ENCODE measurements around the gene TMTC3.

DNA sequence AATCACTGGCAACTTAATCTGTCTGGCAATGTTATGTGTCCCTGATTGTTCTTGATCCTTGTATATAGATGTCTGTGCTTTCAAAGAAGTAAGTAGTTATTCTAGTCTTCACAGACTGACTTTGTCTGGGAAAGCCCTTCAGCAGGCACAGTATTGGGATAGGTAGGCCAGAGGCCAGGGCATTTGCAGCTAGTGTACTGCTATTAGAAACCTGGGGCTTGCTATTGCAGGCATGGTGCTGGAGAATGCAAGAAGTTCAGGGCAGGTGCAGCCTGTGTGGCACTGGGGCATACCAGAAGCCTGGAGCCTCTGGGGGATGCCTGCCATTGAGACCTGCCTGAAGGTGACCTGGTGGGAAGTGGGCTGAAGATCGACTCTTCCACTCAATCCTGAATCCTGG, 96.3 kb downstream of the TMTC3 start:
- TF ChIP-seq CTCF (IDR thresholded peaks at IDR 0.05; ENCODE audit: control extremely low read depth in 1 of 3, insufficient read depth in 1 of 3, low read depth in 1 of 3, low read length in 3 of 3) = no peak
- no peak for TF ChIP-seq USF2 (IDR thresholded peaks at IDR 0.05; ENCODE audit: low read length)
- TF ChIP-seq POLR2AphosphoS5 (IDR thresholded peaks at IDR 0.05; ENCODE audit: low read depth, low read length) = no peak
- TF ChIP-seq, protein P1, sequence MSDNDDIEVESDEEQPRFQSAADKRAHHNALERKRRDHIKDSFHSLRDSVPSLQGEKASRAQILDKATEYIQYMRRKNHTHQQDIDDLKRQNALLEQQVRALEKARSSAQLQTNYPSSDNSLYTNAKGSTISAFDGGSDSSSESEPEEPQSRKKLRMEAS (IDR thresholded peaks at IDR 0.05) = no peak
- no peak for TF ChIP-seq EGR1 (IDR thresholded peaks at IDR 0.05; ENCODE audit: borderline replicate concordance, low read depth, low read length)

All from H1 (cell line).